ENCODE measurements around the gene SPRED2.

Gene SPRED2

GRCh38 chr2:65287364-65287763, 145.0 kb downstream of the SPRED2 start:
- Histone ChIP-seq H3K9ac (ENCODE audit: low read depth, low read length) (no peak overlapping the region), H3K9me3 (ENCODE audit: insufficient read depth, low read depth, low read length) (no peaks in the 10 kb centered on the region), H3K27me3 (ENCODE audit: insufficient read depth, low read length) (peaks cover 31% of the 10 kb centered on the region), H3K4me1 (ENCODE audit: insufficient read depth, low read length) (no peaks in the 10 kb centered on the region; the same call in 1 of the 2 replicates), H3K36me3 (ENCODE audit: insufficient read depth, low read length) (no peaks in the 10 kb centered on the region), H3K4me3 (ENCODE audit: low read length) (no peak overlapping the region), H3K27ac (ENCODE audit: low read depth, low read length) (no peak overlapping the region)
- WGBS = 100% methylated on average over 2 of the region's 4 CpGs

GRCh38 chr2:65282477-65283053, 149.8 kb downstream of the SPRED2 start:
- H3K9me3 ChIP-seq (ENCODE audit: insufficient read depth, low read depth, low read length) = no peaks in the 10 kb centered on the region
- H3K27me3 ChIP-seq (ENCODE audit: insufficient read depth, low read length) = peaks cover 75% of the 10 kb centered on the region
- H3K27ac ChIP-seq (ENCODE audit: low read depth, low read length) = no peak overlapping the region
- no peaks in the 10 kb centered on the region for H3K36me3 ChIP-seq (ENCODE audit: insufficient read depth, low read length)
- 72% methylated on average over 3 of the region's 3 CpGs for WGBS
- no peak overlapping the region for H3K9ac ChIP-seq (ENCODE audit: low read depth, low read length)
- no peak overlapping the region for H3K4me3 ChIP-seq (ENCODE audit: low read length)
- H3K4me1 ChIP-seq (ENCODE audit: insufficient read depth, low read length) = no peaks in the 10 kb centered on the region; the same call in 1 of the 2 replicates

- Histone ChIP-seq H3K9ac (ENCODE audit: low read depth, low read length) (no peak overlapping the region), H3K36me3 (ENCODE audit: insufficient read depth, low read length) (no peaks in the 10 kb centered on the region), H3K4me1 (ENCODE audit: insufficient read depth, low read length) (peaks cover 1% of the 10 kb centered on the region; the same call in 1 of the 2 replicates), H3K27me3 (ENCODE audit: insufficient read depth, low read length) (peaks cover 83% of the 10 kb centered on the region), H3K4me3 (ENCODE audit: low read length) (no peak overlapping the region), H3K9me3 (ENCODE audit: insufficient read depth, low read depth, low read length) (no peaks in the 10 kb centered on the region), H3K27ac (ENCODE audit: low read depth, low read length) (no peak overlapping the region)
- WGBS = 12% methylated on average over 4 of the region's 4 CpGs
Measured at GRCh38 chr2:65281627-65282351, 150.6 kb downstream of the SPRED2 start.

GRCh38 chr2:65279756-65280155, 152.6 kb downstream of the SPRED2 start:
- H3K27me3 ChIP-seq (ENCODE audit: insufficient read depth, low read length) = peaks cover 89% of the 10 kb centered on the region
- H3K36me3 ChIP-seq (ENCODE audit: insufficient read depth, low read length) = no peaks in the 10 kb centered on the region

GRCh38 chr2:65278531-65278981, 153.8 kb downstream of the SPRED2 start:
- Histone ChIP-seq H3K9ac (ENCODE audit: low read depth, low read length) (no peak overlapping the region), H3K9me3 (ENCODE audit: insufficient read depth, low read depth, low read length) (no peaks in the 10 kb centered on the region), H3K36me3 (ENCODE audit: insufficient read depth, low read length) (no peaks in the 10 kb centered on the region), H3K27ac (ENCODE audit: low read depth, low read length) (no peak overlapping the region), H3K4me3 (ENCODE audit: low read length) (no peak overlapping the region), H3K4me1 (ENCODE audit: insufficient read depth, low read length) (peaks cover 6% of the 10 kb centered on the region; the same call in 1 of the 2 replicates), H3K27me3 (ENCODE audit: insufficient read depth, low read length) (peaks cover 96% of the 10 kb centered on the region)
- 55% methylated on average over 6 of the region's 6 CpGs for WGBS

More at GRCh38 chr2:65279756-65280155, 152.6 kb downstream of the SPRED2 start:
- no peak overlapping the region for H3K9ac ChIP-seq (ENCODE audit: low read depth, low read length)
- H3K4me1 ChIP-seq (ENCODE audit: insufficient read depth, low read length) = peaks cover 6% of the 10 kb centered on the region; the same call in 1 of the 2 replicates
- 90% methylated on average over 6 of the region's 6 CpGs for WGBS
- no peak overlapping the region for H3K4me3 ChIP-seq (ENCODE audit: low read length)
- no peak overlapping the region for H3K27ac ChIP-seq (ENCODE audit: low read depth, low read length)
- no peaks in the 10 kb centered on the region for H3K9me3 ChIP-seq (ENCODE audit: insufficient read depth, low read depth, low read length)

GRCh38 chr2:65277791-65278483, 154.5 kb downstream of the SPRED2 start:
- Histone ChIP-seq H3K9ac (ENCODE audit: low read depth, low read length) (no peak overlapping the region), H3K9me3 (ENCODE audit: insufficient read depth, low read depth, low read length) (no peaks in the 10 kb centered on the region), H3K36me3 (ENCODE audit: insufficient read depth, low read length) (no peaks in the 10 kb centered on the region), H3K27me3 (ENCODE audit: insufficient read depth, low read length) (peaks cover 98% of the 10 kb centered on the region), H3K4me3 (ENCODE audit: low read length) (no peak overlapping the region), H3K4me1 (ENCODE audit: insufficient read depth, low read length) (peaks cover 6% of the 10 kb centered on the region; the same call in 1 of the 2 replicates), H3K27ac (ENCODE audit: low read depth, low read length) (no peak overlapping the region)
- WGBS = 77% methylated on average over 5 of the region's 5 CpGs

- H3K9me3 ChIP-seq (ENCODE audit: insufficient read depth, low read depth, low read length) = no peaks in the 10 kb centered on the region
- H3K4me1 ChIP-seq (ENCODE audit: insufficient read depth, low read length) = peaks cover 6% of the 10 kb centered on the region; the same call in 1 of the 2 replicates
- no peak overlapping the region for H3K27ac ChIP-seq (ENCODE audit: low read depth, low read length)
- 18% methylated on average over 3 of the region's 3 CpGs for WGBS
- no peak overlapping the region for H3K9ac ChIP-seq (ENCODE audit: low read depth, low read length)
- peaks cover 98% of the 10 kb centered on the region for H3K27me3 ChIP-seq (ENCODE audit: insufficient read depth, low read length)
- H3K4me3 ChIP-seq (ENCODE audit: low read length) = no peak overlapping the region
- no peaks in the 10 kb centered on the region for H3K36me3 ChIP-seq (ENCODE audit: insufficient read depth, low read length)
Measured at GRCh38 chr2:65277118-65277517, 155.3 kb downstream of the SPRED2 start.

GRCh38 chr2:65276609-65277008, 155.8 kb downstream of the SPRED2 start:
- H3K27ac ChIP-seq (ENCODE audit: low read depth, low read length) = no peak overlapping the region
- WGBS = 68% methylated on average over 5 of the region's 5 CpGs

GRCh38 chr2:65275141-65275915, 157.1 kb downstream of the SPRED2 start:
- Histone ChIP-seq H3K9ac (ENCODE audit: low read depth, low read length) (no peak overlapping the region), H3K36me3 (ENCODE audit: insufficient read depth, low read length) (peaks cover 4% of the 10 kb centered on the region; the same call in 1 of the 2 replicates), H3K27ac (ENCODE audit: low read depth, low read length) (no peak overlapping the region), H3K27me3 (ENCODE audit: insufficient read depth, low read length) (peaks cover 96% of the 10 kb centered on the region), H3K4me1 (ENCODE audit: insufficient read depth, low read length) (peaks cover 6% of the 10 kb centered on the region; the same call in 1 of the 2 replicates), H3K4me3 (ENCODE audit: low read length) (no peak overlapping the region), H3K9me3 (ENCODE audit: insufficient read depth, low read depth, low read length) (no peaks in the 10 kb centered on the region)
- 8% methylated on average over 4 of the region's 4 CpGs for WGBS

More at GRCh38 chr2:65276609-65277008, 155.8 kb downstream of the SPRED2 start:
- no peaks in the 10 kb centered on the region for H3K9me3 ChIP-seq (ENCODE audit: insufficient read depth, low read depth, low read length)
- peaks cover 6% of the 10 kb centered on the region; the same call in 1 of the 2 replicates for H3K4me1 ChIP-seq (ENCODE audit: insufficient read depth, low read length)
- H3K36me3 ChIP-seq (ENCODE audit: insufficient read depth, low read length) = peaks cover 2% of the 10 kb centered on the region; the same call in 1 of the 2 replicates
- no peak overlapping the region for H3K4me3 ChIP-seq (ENCODE audit: low read length)
- H3K9ac ChIP-seq (ENCODE audit: low read depth, low read length) = no peak overlapping the region
- H3K27me3 ChIP-seq (ENCODE audit: insufficient read depth, low read length) = peaks cover 98% of the 10 kb centered on the region

- no peak overlapping the region for H3K27ac ChIP-seq (ENCODE audit: low read depth, low read length)
- H3K9ac ChIP-seq (ENCODE audit: low read depth, low read length) = no peak overlapping the region
- H3K27me3 ChIP-seq (ENCODE audit: insufficient read depth, low read length) = peaks cover 84% of the 10 kb centered on the region
- peaks cover 12% of the 10 kb centered on the region for H3K36me3 ChIP-seq (ENCODE audit: insufficient read depth, low read length)
- no peaks in the 10 kb centered on the region for H3K9me3 ChIP-seq (ENCODE audit: insufficient read depth, low read depth, low read length)
- no peak overlapping the region for H3K4me3 ChIP-seq (ENCODE audit: low read length)
- H3K4me1 ChIP-seq (ENCODE audit: insufficient read depth, low read length) = peaks cover 16% of the 10 kb centered on the region
- WGBS = 94% methylated on average over 8 of the region's 8 CpGs
Measured at GRCh38 chr2:65273344-65273743, 159.1 kb downstream of the SPRED2 start.
